PC-3 (cell line): ENCODE data around the gene KCNG2. TPM values are rescaled to one million over a fixed set of nuclear protein-coding genes. Genes with fewer than 3 reads are reported as not detected.

Experiments used
- ATAC-seq: fragments of 200-7000 bp; cut with Tn5 transposase; 2 replicates; pipeline ENCODE4 v1.9.1; 2020; ENCODE audit warnings: mild to moderate bottlenecking, moderate library complexity
- BruUV-seq: library from RNA; stranded (reverse); fragments of 400-500 nt; replicated peaks from 2 replicates; lab custom pipeline; 2021; lab: Mats Ljungman, UMichigan
- CTCF ChIA-PET: fragments of 300-600 bp; sonication (Branson Sonifier 250); formaldehyde crosslinking; loops from one replicate; lab custom pipeline; 2022; ENCODE audit warnings: antibody characterized with exemption; lab: Charles Lee
- POLR2A ChIA-PET: fragments of 300-600 bp; sonication (Branson Sonifier 250); formaldehyde crosslinking; loops from one replicate; lab custom pipeline; 2022; ENCODE audit warnings: antibody characterized with exemption; ENCODE audit not compliant: unreplicated experiment; lab: Charles Lee
- DNase-seq: peaks from one replicate; pipeline ENCODE4 v3.0.0-alpha.2; 2015
- H2AFZ ChIP-seq: fragments of 300-600 bp; sonication (generic); 2 replicates; pipeline ENCODE4 v1.6.0; 2016; ENCODE audit warnings: antibody characterized with exemption, low read length
- H3F3A ChIP-seq: fragments of 300-600 bp; sonication (generic); one replicate; pipeline ENCODE4 v1.6.0; 2017; ENCODE audit warnings: antibody characterized with exemption, low read length, control low read depth, mild to moderate bottlenecking; ENCODE audit not compliant: unreplicated experiment
- H3K27ac ChIP-seq: fragments of 300-600 bp; sonication (generic); 2 replicates; pipeline ENCODE4 v1.5.1; 2016; ENCODE audit warnings: mild to moderate bottlenecking, low read length
- H3K27me3 ChIP-seq: fragments of 300-600 bp; sonication (generic); 2 replicates; pipeline ENCODE4 v1.6.1; 2016; ENCODE audit warnings: low read length, mixed read lengths
- H3K36me3 ChIP-seq: fragments of 300-600 bp; sonication (generic); 2 replicates; pipeline ENCODE4 v1.6.1; 2016; ENCODE audit warnings: low read depth, mixed run types, low read length, mixed read lengths
- H3K4me1 ChIP-seq: fragments of 300-600 bp; sonication (generic); 2 replicates; pipeline ENCODE4 v1.5.1; 2016; ENCODE audit warnings: low read length; ENCODE audit not compliant: insufficient read depth
- H3K4me2 ChIP-seq: fragments of 300-600 bp; sonication (generic); 2 replicates; pipeline ENCODE4 v1.6.0; 2016; ENCODE audit warnings: low read length
- H3K4me3 ChIP-seq: fragments of 300-600 bp; sonication (generic); 2 replicates; pipeline ENCODE4 v1.5.1; 2016; ENCODE audit warnings: mild to moderate bottlenecking, low read length, mixed read lengths
- H3K79me2 ChIP-seq: fragments of 300-600 bp; sonication (generic); 2 replicates; pipeline ENCODE4 v1.6.1; 2017; ENCODE audit warnings: low read length, mixed read lengths
- H3K9ac ChIP-seq: fragments of 300-600 bp; sonication (generic); 2 replicates; pipeline ENCODE4 v1.6.0; 2016; ENCODE audit warnings: mild to moderate bottlenecking, low read length
- H3K9me2 ChIP-seq: fragments of 300-600 bp; sonication (generic); replicated peaks from 2 replicates; pipeline ENCODE4 v1.6.1; 2016; ENCODE audit warnings: mixed run types, low read length, mixed read lengths
- H3K9me3 ChIP-seq: fragments of 300-600 bp; sonication (generic); 2 replicates; pipeline ENCODE4 v1.6.1; 2016; ENCODE audit warnings: low read length, mixed read lengths
- H4K20me1 ChIP-seq: fragments of 300-600 bp; sonication (generic); 2 replicates; pipeline ENCODE4 v1.6.1; 2016; ENCODE audit warnings: low read length, mixed read lengths
- CTCF ChIP-seq: fragments of 300-600 bp; sonication (generic); conservative IDR thresholded peaks from 2 replicates; pipeline ENCODE4 v1.5.1; 2017; ENCODE audit warnings: antibody characterized with exemption, low read depth, mild to moderate bottlenecking, low read length
- EZH2 ChIP-seq: fragments of 300-600 bp; sonication (generic); IDR thresholded peaks from one replicate; pipeline ENCODE4 v1.6.1; 2017; ENCODE audit warnings: antibody characterized with exemption, mild to moderate bottlenecking, low read length; ENCODE audit not compliant: unreplicated experiment
- EZH2phosphoT487 ChIP-seq: fragments of 300-600 bp; sonication (generic); IDR thresholded peaks from 2 replicates; pipeline ENCODE4 v1.6.1; 2018; ENCODE audit warnings: mild to moderate bottlenecking, antibody characterized with exemption, low read length, borderline replicate concordance
- intact Hi-C: fragments of 100-400 bp; cut with micrococcal nuclease; formaldehyde crosslinking; loops from 2 replicates; pipeline ENCODE4 v1.9.0; 2023
- total RNA-seq: library from RNA; depleted of rRNA; stranded (reverse); fragments of >200 nt; gene quantifications from 2 replicates; pipeline ENCODE4 v1.2.3, GENCODE V29; 2014

The KCNG2 gene
- total RNA-seq, 1 experiment from 2014 or later: not detected

- Histone ChIP-seq H3K9me3 (no peaks in the 10 kb centered on the region), H3K9me2 (no peaks in the 10 kb centered on the region), H3K27ac (no peak overlapping the region), H3K9ac (no peak overlapping the region), H4K20me1 (no peaks in the 10 kb centered on the region), H2AFZ (no peak overlapping the region), H3K4me2 (no peak overlapping the region), H3K4me3 (no peak overlapping the region), H3K79me2 (no peaks in the 10 kb centered on the region), H3K4me1 (no peaks in the 10 kb centered on the region), H3K36me3 (no peaks in the 10 kb centered on the region), H3F3A (no peaks in the 10 kb centered on the region), H3K27me3 (peaks cover 9% of the 10 kb centered on the region)
- no peak for TF ChIP-seq CTCF
- no peak for TF ChIP-seq EZH2phosphoT487
- DNase-seq: no peak
- POLR2A ChIA-PET: no interaction called here
- no TSS peak for BruUV-seq
- no peak for ATAC-seq
- intact Hi-C loops: no loop called here
- CTCF ChIA-PET: no interaction called here
Observed at GRCh38 chr18:79785831-79786230, 11.9 kb upstream of the KCNG2 start.

- Histone ChIP-seq H3K4me2 (no peak overlapping the region), H3K9me2 (no peaks in the 10 kb centered on the region), H2AFZ (no peak overlapping the region), H3F3A (no peaks in the 10 kb centered on the region), H3K27ac (no peak overlapping the region), H3K4me1 (0 out of 2 replicates have a peak, but pooled peaks cover 4% of the 10 kb centered on the region), H3K4me3 (no peak overlapping the region), H3K36me3 (no peaks in the 10 kb centered on the region), H3K9me3 (no peaks in the 10 kb centered on the region), H3K79me2 (no peaks in the 10 kb centered on the region), H3K27me3 (peaks cover 9% of the 10 kb centered on the region), H3K9ac (no peak overlapping the region), H4K20me1 (no peaks in the 10 kb centered on the region)
- DNase-seq: no peak
- intact Hi-C loops: no loop called here
- TF ChIP-seq CTCF (no peak), EZH2phosphoT487 (no peak), EZH2 (no peak)
- POLR2A ChIA-PET: no interaction called here
- CTCF ChIA-PET: no interaction called here
- no TSS peak for BruUV-seq
- no peak for ATAC-seq
Observed at GRCh38 chr18:79786304-79786703, 11.4 kb upstream of the KCNG2 start.

- Histone ChIP-seq H2AFZ (no peak overlapping the region), H4K20me1 (no peaks in the 10 kb centered on the region), H3K36me3 (no peaks in the 10 kb centered on the region), H3K27ac (no peak overlapping the region), H3K27me3 (peaks cover 9% of the 10 kb centered on the region), H3K9me2 (no peaks in the 10 kb centered on the region), H3K4me1 (peaks cover 11% of the 10 kb centered on the region; the same call in 1 of the 2 replicates), H3K4me3 (no peak overlapping the region), H3K79me2 (no peaks in the 10 kb centered on the region), H3F3A (no peaks in the 10 kb centered on the region), H3K4me2 (no peak overlapping the region), H3K9ac (no peak overlapping the region), H3K9me3 (no peaks in the 10 kb centered on the region)
- no TSS peak for BruUV-seq
- no peak for ATAC-seq
- ChIA-PET POLR2A (no interaction called here), CTCF (no interaction called here)
- intact Hi-C loops: no loop called here
- TF ChIP-seq EZH2 (no peak), CTCF (no peak), EZH2phosphoT487 (no peak)
- no peak for DNase-seq
Observed at GRCh38 chr18:79786786-79787526, 10.8 kb upstream of the KCNG2 start.
